ENCODE results near the gene FNDC3A.
A peak's percentile ranks its signal among the peaks of the same experiment; 100 is the strongest.

FNDC3A gene, protein sequence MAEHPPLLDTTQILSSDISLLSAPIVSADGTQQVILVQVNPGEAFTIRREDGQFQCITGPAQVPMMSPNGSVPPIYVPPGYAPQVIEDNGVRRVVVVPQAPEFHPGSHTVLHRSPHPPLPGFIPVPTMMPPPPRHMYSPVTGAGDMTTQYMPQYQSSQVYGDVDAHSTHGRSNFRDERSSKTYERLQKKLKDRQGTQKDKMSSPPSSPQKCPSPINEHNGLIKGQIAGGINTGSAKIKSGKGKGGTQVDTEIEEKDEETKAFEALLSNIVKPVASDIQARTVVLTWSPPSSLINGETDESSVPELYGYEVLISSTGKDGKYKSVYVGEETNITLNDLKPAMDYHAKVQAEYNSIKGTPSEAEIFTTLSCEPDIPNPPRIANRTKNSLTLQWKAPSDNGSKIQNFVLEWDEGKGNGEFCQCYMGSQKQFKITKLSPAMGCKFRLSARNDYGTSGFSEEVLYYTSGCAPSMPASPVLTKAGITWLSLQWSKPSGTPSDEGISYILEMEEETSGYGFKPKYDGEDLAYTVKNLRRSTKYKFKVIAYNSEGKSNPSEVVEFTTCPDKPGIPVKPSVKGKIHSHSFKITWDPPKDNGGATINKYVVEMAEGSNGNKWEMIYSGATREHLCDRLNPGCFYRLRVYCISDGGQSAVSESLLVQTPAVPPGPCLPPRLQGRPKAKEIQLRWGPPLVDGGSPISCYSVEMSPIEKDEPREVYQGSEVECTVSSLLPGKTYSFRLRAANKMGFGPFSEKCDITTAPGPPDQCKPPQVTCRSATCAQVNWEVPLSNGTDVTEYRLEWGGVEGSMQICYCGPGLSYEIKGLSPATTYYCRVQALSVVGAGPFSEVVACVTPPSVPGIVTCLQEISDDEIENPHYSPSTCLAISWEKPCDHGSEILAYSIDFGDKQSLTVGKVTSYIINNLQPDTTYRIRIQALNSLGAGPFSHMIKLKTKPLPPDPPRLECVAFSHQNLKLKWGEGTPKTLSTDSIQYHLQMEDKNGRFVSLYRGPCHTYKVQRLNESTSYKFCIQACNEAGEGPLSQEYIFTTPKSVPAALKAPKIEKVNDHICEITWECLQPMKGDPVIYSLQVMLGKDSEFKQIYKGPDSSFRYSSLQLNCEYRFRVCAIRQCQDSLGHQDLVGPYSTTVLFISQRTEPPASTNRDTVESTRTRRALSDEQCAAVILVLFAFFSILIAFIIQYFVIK

DNA sequence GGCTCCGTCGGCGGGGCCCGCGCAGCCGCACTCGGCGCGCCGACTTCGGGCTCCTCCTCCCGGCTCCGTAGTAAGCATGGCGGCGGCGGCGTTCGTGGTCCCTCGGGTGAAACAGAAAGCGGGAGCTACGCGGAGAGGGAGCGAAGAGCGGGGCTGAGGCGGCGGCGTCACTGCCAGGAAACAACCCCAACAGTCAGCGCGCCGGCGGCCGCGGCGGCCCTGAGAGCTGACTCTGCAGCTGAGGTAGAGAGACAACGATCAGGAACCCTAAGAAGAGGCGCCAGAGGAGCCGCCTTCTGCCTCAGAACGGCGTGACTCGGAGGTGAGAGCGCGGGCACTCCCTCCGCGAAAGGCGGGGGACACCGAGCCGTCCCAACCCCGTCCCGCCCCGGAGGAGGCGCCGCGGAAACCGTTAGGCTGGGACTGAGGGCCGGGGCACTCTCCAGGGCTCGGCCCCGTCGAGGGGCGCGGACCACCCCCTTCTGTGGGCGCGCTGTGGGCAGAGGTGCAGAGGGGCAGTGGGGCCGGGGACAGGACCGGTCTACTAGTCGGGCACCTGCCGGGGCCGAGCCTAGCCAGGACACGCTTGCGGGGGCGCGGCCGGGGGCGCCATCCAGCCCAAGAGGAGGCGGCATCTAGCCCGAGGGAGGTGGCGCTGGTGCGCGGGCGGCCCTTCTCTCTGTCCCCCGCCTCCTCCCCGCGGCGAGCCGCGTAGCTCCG lies at the start of gene FNDC3A:
Gene FNDC3A, plus strand, starts transcription at position 57 of the 720 bp plus-strand sequence. CDS start 30,279 bp downstream, outside the sequence.
- no peaks in the 10 kb centered on the region for H3K36me3 ChIP-seq (ENCODE audit: insufficient read depth, low read length)
- peak within 1 kb of the TSS; percentile 93 for H3K27ac ChIP-seq (ENCODE audit: low read length)
- TF ChIP-seq, protein P1, sequence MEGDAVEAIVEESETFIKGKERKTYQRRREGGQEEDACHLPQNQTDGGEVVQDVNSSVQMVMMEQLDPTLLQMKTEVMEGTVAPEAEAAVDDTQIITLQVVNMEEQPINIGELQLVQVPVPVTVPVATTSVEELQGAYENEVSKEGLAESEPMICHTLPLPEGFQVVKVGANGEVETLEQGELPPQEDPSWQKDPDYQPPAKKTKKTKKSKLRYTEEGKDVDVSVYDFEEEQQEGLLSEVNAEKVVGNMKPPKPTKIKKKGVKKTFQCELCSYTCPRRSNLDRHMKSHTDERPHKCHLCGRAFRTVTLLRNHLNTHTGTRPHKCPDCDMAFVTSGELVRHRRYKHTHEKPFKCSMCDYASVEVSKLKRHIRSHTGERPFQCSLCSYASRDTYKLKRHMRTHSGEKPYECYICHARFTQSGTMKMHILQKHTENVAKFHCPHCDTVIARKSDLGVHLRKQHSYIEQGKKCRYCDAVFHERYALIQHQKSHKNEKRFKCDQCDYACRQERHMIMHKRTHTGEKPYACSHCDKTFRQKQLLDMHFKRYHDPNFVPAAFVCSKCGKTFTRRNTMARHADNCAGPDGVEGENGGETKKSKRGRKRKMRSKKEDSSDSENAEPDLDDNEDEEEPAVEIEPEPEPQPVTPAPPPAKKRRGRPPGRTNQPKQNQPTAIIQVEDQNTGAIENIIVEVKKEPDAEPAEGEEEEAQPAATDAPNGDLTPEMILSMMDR (IDR thresholded peaks at IDR 0.05; ENCODE audit: borderline replicate concordance, extremely low read depth, low read length, poor library complexity, severe bottlenecking): peak; percentile 31
- TF ChIP-seq EZH2 (IDR thresholded peaks at IDR 0.05; ENCODE audit: borderline replicate concordance, low read depth, low read length, severe bottlenecking): no peak
- H3K9ac ChIP-seq (ENCODE audit: low read depth, low read length): peak within 1 kb of the TSS; percentile 80
- peaks cover 54% of the 10 kb centered on the region for H3K79me2 ChIP-seq (ENCODE audit: insufficient read depth, low read length)
- peaks cover 49% of the 10 kb centered on the region for H3K4me1 ChIP-seq (ENCODE audit: insufficient read depth, low read length)
- H2AFZ ChIP-seq (ENCODE audit: low read depth, low read length): peak within 1 kb of the TSS; percentile 95
- peaks cover 7% of the 10 kb centered on the region; the same call in 1 of the 2 replicates for H4K20me1 ChIP-seq (ENCODE audit: insufficient read depth, low read length)
- H3K4me2 ChIP-seq (ENCODE audit: insufficient read depth, low read length): peak within 1 kb of the TSS; percentile 77
- H3K4me3 ChIP-seq (ENCODE audit: low read depth in 1 of 2, low read length in 2 of 2): peak within 1 kb of the TSS; percentile 71 to 86
- ATAC-seq (ENCODE audit: insufficient read depth, low read depth) (peak; percentile 81), DNase-seq (peak; percentile 86)
- H3K27me3 ChIP-seq (ENCODE audit: insufficient read depth, low read length, poor library complexity): no peaks in the 10 kb centered on the region
- no peaks in the 10 kb centered on the region for H3K9me3 ChIP-seq (ENCODE audit: insufficient read depth, low read length, severe bottlenecking)

DNA sequence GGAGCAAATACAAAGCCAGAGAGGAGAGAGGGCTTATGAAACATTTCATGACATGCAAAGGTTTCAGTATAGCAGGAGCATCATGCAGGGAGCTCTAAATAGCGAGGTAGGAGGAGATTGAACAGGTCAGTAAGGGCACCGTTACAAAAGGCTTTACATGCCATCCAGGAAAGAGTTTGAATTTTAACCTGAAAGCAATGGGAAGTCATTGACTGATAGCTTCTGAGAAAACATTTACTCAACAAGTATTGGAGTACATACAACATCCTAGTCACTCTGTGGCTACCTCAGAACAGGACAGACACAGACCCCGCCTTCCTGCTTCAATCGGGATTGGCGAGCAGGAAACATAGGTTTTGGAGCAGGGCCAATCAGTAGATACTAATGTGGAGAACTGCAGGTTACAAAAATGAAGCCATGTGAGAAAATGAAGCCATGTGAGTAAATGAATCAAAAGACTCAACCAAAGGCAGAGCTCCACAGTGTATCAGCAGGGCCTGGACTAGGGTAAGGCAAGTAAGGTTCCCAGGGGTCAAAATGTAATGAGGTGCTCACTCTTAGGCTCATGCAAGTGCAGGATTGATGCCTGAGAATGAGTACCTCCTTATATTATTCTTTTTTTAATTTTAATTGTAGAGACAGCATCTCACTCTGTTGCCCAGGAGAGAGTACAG lies 46.8 kb upstream of the FNDC3A start:
- TF ChIP-seq EZH2 (IDR thresholded peaks at IDR 0.05; ENCODE audit: borderline replicate concordance, low read depth, low read length, severe bottlenecking): no peak
- TF ChIP-seq, protein P1 (IDR thresholded peaks at IDR 0.05; ENCODE audit: borderline replicate concordance, extremely low read depth, low read length, poor library complexity, severe bottlenecking): no peak
- DNase-seq (no peak), ATAC-seq (ENCODE audit: insufficient read depth, low read depth) (no peak)
- no peak overlapping the region for H3K4me3 ChIP-seq (ENCODE audit: low read depth in 1 of 2, low read length in 2 of 2)
- no peaks in the 10 kb centered on the region for H3K36me3 ChIP-seq (ENCODE audit: insufficient read depth, low read length)
- H2AFZ ChIP-seq (ENCODE audit: low read depth, low read length): no peak overlapping the region
- H3K9me3 ChIP-seq (ENCODE audit: insufficient read depth, low read length, severe bottlenecking): no peaks in the 10 kb centered on the region
- no peak overlapping the region for H3K4me2 ChIP-seq (ENCODE audit: insufficient read depth, low read length)
- no peak overlapping the region for H3K27ac ChIP-seq (ENCODE audit: low read length)
- no peaks in the 10 kb centered on the region for H3K4me1 ChIP-seq (ENCODE audit: insufficient read depth, low read length)
- no peaks in the 10 kb centered on the region for H3K79me2 ChIP-seq (ENCODE audit: insufficient read depth, low read length)
- no peaks in the 10 kb centered on the region for H4K20me1 ChIP-seq (ENCODE audit: insufficient read depth, low read length)
- H3K27me3 ChIP-seq (ENCODE audit: insufficient read depth, low read length, poor library complexity): no peaks in the 10 kb centered on the region
- H3K9ac ChIP-seq (ENCODE audit: low read depth, low read length): no peak overlapping the region

DNA sequence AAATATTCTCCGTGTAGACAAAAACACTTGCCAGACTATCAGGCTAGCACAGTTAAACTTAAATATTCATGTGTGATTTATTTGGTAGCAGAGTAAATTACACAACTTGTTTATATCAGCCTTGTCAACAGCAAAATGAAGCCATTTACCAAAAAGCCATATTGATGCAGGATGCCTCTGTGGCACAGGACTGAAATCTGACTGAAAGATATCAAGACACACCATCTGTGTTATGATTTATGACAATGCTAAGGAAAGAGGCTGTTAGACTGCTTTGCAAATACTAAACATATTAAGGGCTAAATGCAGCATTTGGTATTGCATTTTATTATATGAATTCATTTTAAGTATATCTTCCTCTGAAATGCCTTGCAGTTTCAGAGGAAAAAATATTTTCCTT lies 44.8 kb upstream of the FNDC3A start:
- ATAC-seq (ENCODE audit: insufficient read depth, low read depth) (no peak), DNase-seq (no peak)
- Histone ChIP-seq H3K36me3 (ENCODE audit: insufficient read depth, low read length) (no peaks in the 10 kb centered on the region), H3K27me3 (ENCODE audit: insufficient read depth, low read length, poor library complexity) (no peaks in the 10 kb centered on the region), H3K4me1 (ENCODE audit: insufficient read depth, low read length) (no peaks in the 10 kb centered on the region), H3K9ac (ENCODE audit: low read depth, low read length) (no peak overlapping the region), H2AFZ (ENCODE audit: low read depth, low read length) (no peak overlapping the region), H3K27ac (ENCODE audit: low read length) (no peak overlapping the region), H4K20me1 (ENCODE audit: insufficient read depth, low read length) (no peaks in the 10 kb centered on the region), H3K79me2 (ENCODE audit: insufficient read depth, low read length) (no peaks in the 10 kb centered on the region), H3K9me3 (ENCODE audit: insufficient read depth, low read length, severe bottlenecking) (no peaks in the 10 kb centered on the region), H3K4me2 (ENCODE audit: insufficient read depth, low read length) (no peak overlapping the region), H3K4me3 (ENCODE audit: low read depth in 1 of 2, low read length in 2 of 2) (no peak overlapping the region)
- TF ChIP-seq EZH2 (IDR thresholded peaks at IDR 0.05; ENCODE audit: borderline replicate concordance, low read depth, low read length, severe bottlenecking): no peak
